Measurements from ENCODE around the gene RORB.

DNA sequence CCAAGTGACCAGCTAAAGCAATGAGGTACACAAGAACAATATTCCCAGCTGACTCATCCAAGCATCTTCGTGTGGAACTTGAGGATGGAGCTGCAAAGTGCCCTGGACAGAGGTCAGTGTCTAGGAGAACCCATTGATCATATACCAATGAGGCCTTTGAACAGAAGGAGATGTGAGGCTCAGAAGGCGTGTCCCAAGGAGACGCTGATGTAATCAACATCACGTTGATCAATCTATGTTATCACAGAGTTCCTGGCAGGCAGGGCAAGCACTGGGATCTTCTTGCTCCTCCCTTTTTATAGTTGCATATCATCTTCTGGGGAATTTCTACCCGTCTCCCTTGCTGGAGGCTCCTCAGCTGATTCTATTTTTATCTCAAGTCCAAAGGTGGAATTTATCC lies 227.2 kb downstream of the RORB start:
- TF ChIP-seq, protein P1, sequence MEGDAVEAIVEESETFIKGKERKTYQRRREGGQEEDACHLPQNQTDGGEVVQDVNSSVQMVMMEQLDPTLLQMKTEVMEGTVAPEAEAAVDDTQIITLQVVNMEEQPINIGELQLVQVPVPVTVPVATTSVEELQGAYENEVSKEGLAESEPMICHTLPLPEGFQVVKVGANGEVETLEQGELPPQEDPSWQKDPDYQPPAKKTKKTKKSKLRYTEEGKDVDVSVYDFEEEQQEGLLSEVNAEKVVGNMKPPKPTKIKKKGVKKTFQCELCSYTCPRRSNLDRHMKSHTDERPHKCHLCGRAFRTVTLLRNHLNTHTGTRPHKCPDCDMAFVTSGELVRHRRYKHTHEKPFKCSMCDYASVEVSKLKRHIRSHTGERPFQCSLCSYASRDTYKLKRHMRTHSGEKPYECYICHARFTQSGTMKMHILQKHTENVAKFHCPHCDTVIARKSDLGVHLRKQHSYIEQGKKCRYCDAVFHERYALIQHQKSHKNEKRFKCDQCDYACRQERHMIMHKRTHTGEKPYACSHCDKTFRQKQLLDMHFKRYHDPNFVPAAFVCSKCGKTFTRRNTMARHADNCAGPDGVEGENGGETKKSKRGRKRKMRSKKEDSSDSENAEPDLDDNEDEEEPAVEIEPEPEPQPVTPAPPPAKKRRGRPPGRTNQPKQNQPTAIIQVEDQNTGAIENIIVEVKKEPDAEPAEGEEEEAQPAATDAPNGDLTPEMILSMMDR (IDR thresholded peaks at IDR 0.05; ENCODE audit: low read length), result no peak
- TF ChIP-seq EZH2phosphoT487 (IDR thresholded peaks at IDR 0.05; ENCODE audit: low read length), result no peak
- TF ChIP-seq EZH2 (optimal IDR thresholded peaks at IDR 0.05; ENCODE audit: low read depth, low read length), result no peak

All from MM.1S (cell line).